Kidney epithelial cell (primary cell): Measurements from ENCODE around the gene GRIA3. TPM values are rescaled to one million over a fixed set of nuclear protein-coding genes. Genes with fewer than 3 reads are reported as not detected.

Experiments used
- DNase-seq: peaks from one replicate; pipeline ENCODE4 v3.0.0-alpha.2; 2010; ENCODE audit warnings: low read depth
- H3K27me3 ChIP-seq: 2 replicates; pipeline ENCODE4 v1.6.0; 2011; ENCODE audit warnings: low read length; ENCODE audit not compliant: control insufficient read depth, insufficient read depth
- H3K36me3 ChIP-seq: 2 replicates; pipeline ENCODE4 v1.5.1; 2011; ENCODE audit warnings: low read length; ENCODE audit not compliant: control insufficient read depth, insufficient read depth
- H3K4me3 ChIP-seq: 2 replicates; pipeline ENCODE4 v1.5.1; 2011; ENCODE audit warnings: low read depth, mild to moderate bottlenecking, control low read depth, low read length
- CTCF ChIP-seq: IDR thresholded peaks from 2 replicates; pipeline ENCODE4 v1.5.1; 2011; ENCODE audit warnings: mild to moderate bottlenecking, moderate library complexity, low read length, control low read depth, inconsistent platforms; ENCODE audit not compliant: insufficient read depth, poor library complexity, severe bottlenecking
- total RNA-seq: library from RNA; depleted of rRNA; stranded (reverse); fragments of >200 nt; gene quantifications from 2 replicates; pipeline ENCODE4 v1.2.3, GENCODE V29; 2015

Gene GRIA3
- total RNA-seq, 1 donor from 2014 or later: 1.4 TPM

- H3K27me3 ChIP-seq: no peaks in the 10 kb centered on the region
- DNase-seq: no peak
- H3K4me3 ChIP-seq: no peak overlapping the region
- H3K36me3 ChIP-seq: no peaks in the 10 kb centered on the region
- no peak for TF ChIP-seq CTCF
Measured at GRCh38 chrX:123185721-123186120, 1.6 kb downstream of the GRIA3 start.

DNA sequence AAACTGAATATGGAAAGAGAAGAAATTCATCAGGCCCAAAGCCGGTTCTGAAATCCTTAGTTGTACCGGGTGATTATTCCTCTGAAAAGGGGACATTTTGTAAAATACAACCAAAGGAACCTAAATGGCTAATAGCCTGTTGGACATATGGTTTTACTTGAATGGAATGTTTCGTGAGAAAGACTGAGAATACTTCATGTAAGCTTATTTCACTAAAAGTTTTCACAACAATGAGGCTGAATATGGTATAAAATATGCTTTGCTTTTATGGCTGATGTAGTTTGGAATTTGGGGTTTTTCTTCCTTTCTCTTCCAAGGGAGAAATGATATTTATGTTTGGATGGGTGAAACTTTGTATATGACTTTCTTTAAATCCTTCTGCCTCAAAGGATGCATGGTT lies 2.7 kb downstream of the GRIA3 start:
- Histone ChIP-seq H3K27me3 (no peaks in the 10 kb centered on the region), H3K36me3 (no peaks in the 10 kb centered on the region), H3K4me3 (no peak overlapping the region)
- no peak for DNase-seq
- no peak for TF ChIP-seq CTCF

DNA sequence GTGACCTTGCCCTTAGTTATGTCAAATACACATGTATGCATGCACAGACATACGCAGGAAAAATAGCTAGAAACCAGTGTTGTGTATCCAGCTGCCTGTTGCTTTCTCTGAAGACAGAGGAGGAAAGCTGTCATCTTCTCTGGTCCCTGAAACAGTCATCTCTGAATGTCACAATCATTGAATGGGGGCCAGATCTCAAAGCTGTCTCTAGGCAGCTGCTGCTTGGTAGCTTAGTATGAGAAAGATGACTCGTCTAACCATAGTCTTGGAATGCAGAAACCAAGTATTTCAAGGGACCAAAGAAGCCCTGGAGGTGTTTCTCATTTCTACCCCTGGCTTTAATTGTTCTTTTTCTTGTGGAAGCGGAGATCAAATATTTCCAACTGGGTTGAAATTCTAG lies 4.0 kb downstream of the GRIA3 start:
- no peak for DNase-seq
- H3K4me3 ChIP-seq: no peak overlapping the region
- no peak for TF ChIP-seq CTCF
- H3K36me3 ChIP-seq: no peaks in the 10 kb centered on the region
- H3K27me3 ChIP-seq: no peaks in the 10 kb centered on the region

DNA sequence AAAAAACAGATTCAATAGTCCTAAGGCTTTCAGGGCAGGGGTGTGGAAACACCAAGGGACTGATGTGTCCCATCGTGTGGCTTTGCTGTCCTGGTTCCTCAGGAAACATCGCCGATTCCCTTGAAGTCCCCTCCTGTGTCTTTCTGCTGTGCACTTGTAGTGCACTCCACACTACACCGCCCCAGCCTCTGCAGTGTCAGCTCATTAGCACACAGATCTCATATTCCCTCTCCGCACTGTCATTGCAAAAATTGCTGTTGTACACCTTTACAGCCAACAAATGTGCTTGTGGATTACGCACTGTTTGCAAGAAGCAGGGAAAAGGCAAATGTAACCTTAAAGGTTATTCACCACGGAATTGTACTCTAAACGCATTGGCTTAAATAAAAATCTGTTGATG lies 5.3 kb downstream of the GRIA3 start:
- no peak for TF ChIP-seq CTCF
- Histone ChIP-seq H3K4me3 (no peak overlapping the region), H3K36me3 (no peaks in the 10 kb centered on the region), H3K27me3 (no peaks in the 10 kb centered on the region)
- no peak for DNase-seq

DNA sequence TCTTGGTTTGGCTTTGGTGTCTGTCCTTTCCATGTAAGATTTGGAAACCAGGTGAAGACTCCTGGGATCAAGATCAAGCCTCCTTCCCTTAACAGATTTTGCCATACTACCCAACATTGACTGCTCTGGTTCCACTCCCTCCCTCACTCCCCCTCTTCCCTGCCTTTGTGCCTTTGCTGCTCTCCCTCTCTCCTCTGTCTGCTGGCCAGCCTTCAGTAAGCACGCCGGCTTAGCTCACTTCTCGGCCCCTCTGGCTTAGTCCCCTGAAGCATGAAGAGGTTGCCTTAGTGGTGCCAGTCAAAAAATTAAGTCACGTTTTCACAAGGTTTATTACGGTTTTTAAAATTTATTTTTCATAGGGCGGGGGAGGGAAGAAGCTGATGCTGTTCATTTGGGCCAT lies 6.0 kb downstream of the GRIA3 start:
- no peak for TF ChIP-seq CTCF
- Histone ChIP-seq H3K36me3 (no peaks in the 10 kb centered on the region), H3K27me3 (no peaks in the 10 kb centered on the region), H3K4me3 (no peak overlapping the region)
- no peak for DNase-seq

- no peak overlapping the region for H3K4me3 ChIP-seq
- no peaks in the 10 kb centered on the region for H3K27me3 ChIP-seq
- H3K36me3 ChIP-seq: no peaks in the 10 kb centered on the region
- no peak for TF ChIP-seq CTCF
- DNase-seq: no peak
Measured at GRCh38 chrX:123193101-123193500, 9.0 kb downstream of the GRIA3 start.
